Nephron (organoid): Measurements from ENCODE around the gene ZMAT3.

ENCODE experiments used
- H3K27ac Mint-ChIP-seq, 3 experiments: 2 replicates each; pipeline ENCODE4 v1.8.0; 2020; ENCODE audit warnings: mixed read lengths in 3 of 3, mild to moderate bottlenecking in 2 of 3, moderate library complexity in 1 of 3
- H3K27me3 Mint-ChIP-seq: 2 replicates; pipeline ENCODE4 v1.8.0; 2021; ENCODE audit warnings: low read depth, mild to moderate bottlenecking, moderate library complexity, mixed read lengths
- H3K36me3 Mint-ChIP-seq: 2 replicates; pipeline ENCODE4 v1.8.0; 2020; ENCODE audit warnings: low read depth, mixed read lengths
- H3K4me1 Mint-ChIP-seq: 2 replicates; pipeline ENCODE4 v1.8.0; 2020; ENCODE audit warnings: mixed read lengths
- H3K4me3 Mint-ChIP-seq, 3 experiments: 2 replicates each; pipeline ENCODE4 v1.8.0; 2020; ENCODE audit warnings: mild to moderate bottlenecking in 3 of 3, mixed read lengths in 3 of 3, moderate library complexity in 2 of 3
- H3K9me3 Mint-ChIP-seq: 2 replicates; pipeline ENCODE4 v1.8.0; 2020; ENCODE audit warnings: mixed read lengths
- CTCF ChIP-seq, 3 experiments: fragments of 200-600 bp; sonication (generic); IDR thresholded peaks; one replicate each; pipeline ENCODE4 v1.5.0; 2021; ENCODE audit warnings: antibody characterized with exemption in 3 of 3; ENCODE audit not compliant: unreplicated experiment in 3 of 3

Gene ZMAT3

DNA sequence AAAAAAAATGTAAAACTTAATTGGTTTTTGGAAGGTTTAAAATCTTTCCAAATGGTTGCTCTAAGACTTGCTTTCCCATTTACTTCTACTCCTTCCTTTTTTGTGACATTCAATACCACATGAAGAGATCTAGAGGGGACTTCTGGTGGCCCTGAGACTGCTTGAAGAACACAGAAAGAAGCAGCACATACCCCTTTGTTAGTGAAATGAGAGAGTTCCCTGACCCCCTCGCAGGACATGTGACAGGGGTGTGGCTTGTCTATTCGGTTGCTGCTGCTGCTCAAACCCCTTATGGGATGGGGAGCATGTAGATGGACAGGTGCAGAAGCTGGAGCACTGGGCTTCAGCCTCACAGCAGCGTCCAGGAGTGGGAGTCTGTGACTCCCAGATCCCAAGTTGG lies 71.0 kb downstream of the ZMAT3 start:
- H3K36me3 Mint-ChIP-seq, result no peaks in the 10 kb centered on the region
- no peaks in the 10 kb centered on the region for H3K4me1 Mint-ChIP-seq
- TF ChIP-seq CTCF (IDR thresholded peaks at IDR 0.05; ENCODE audit: unreplicated experiment in 3 of 3), result no peak
- peaks cover 6% of the 10 kb centered on the region for H3K27me3 Mint-ChIP-seq
- no peak overlapping the region for H3K27ac Mint-ChIP-seq
- peaks cover 10% of the 10 kb centered on the region for H3K9me3 Mint-ChIP-seq
- H3K4me3 Mint-ChIP-seq, result no peak overlapping the region

GRCh38 chr3:179000144-179000543 lies 71.5 kb downstream of the ZMAT3 start:
- no peaks in the 10 kb centered on the region for H3K36me3 Mint-ChIP-seq
- no peak for TF ChIP-seq CTCF (IDR thresholded peaks at IDR 0.05; ENCODE audit: unreplicated experiment in 3 of 3)
- H3K27me3 Mint-ChIP-seq, result peaks cover 6% of the 10 kb centered on the region
- no peak overlapping the region for H3K27ac Mint-ChIP-seq
- H3K9me3 Mint-ChIP-seq, result peaks cover 10% of the 10 kb centered on the region
- no peaks in the 10 kb centered on the region for H3K4me1 Mint-ChIP-seq
- no peak overlapping the region for H3K4me3 Mint-ChIP-seq

- Mint-ChIP-seq H3K4me1 (peaks cover 10% of the 10 kb centered on the region), H3K4me3 (no peak overlapping the region), H3K9me3 (peaks cover 10% of the 10 kb centered on the region), H3K36me3 (peaks cover under 1% of the 10 kb centered on the region), H3K27me3 (peaks cover under 1% of the 10 kb centered on the region), H3K27ac (no peak overlapping the region)
- TF ChIP-seq CTCF (IDR thresholded peaks at IDR 0.05; ENCODE audit: unreplicated experiment in 3 of 3), result no peak
Measured at GRCh38 chr3:178996399-178996798, 75.2 kb downstream of the ZMAT3 start.

DNA sequence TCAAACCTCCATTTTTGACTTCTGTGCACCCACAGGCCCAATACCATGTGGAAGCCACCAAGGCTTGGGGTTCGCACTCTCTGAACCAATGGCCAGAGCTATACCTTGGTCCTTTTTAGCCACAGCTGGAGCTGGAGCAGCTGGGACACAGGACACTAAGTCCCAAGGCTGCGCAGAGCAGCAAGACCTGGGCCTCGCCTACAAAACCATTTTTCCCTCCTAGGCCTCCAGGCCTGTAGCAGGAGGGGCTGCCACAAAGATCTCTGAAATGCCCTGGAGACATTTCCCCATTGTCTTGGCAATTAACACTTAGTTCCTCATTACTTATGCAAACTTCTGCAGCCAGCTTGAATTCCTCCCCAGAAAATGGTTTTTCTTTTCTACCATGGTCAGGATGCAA lies 81.3 kb downstream of the ZMAT3 start:
- TF ChIP-seq CTCF (IDR thresholded peaks at IDR 0.05; ENCODE audit: unreplicated experiment in 3 of 3), result no peak
- Mint-ChIP-seq H3K4me3 (no peak overlapping the region), H3K9me3 (peaks cover 45% of the 10 kb centered on the region), H3K27me3 (no peaks in the 10 kb centered on the region), H3K4me1 (peaks cover 10% of the 10 kb centered on the region), H3K27ac (no peak overlapping the region), H3K36me3 (peaks cover 18% of the 10 kb centered on the region)

- Mint-ChIP-seq H3K9me3 (peaks cover 49% of the 10 kb centered on the region), H3K4me3 (no peak overlapping the region), H3K27me3 (no peaks in the 10 kb centered on the region), H3K36me3 (peaks cover 18% of the 10 kb centered on the region), H3K27ac (no peak overlapping the region), H3K4me1 (peaks cover 10% of the 10 kb centered on the region)
- TF ChIP-seq CTCF (IDR thresholded peaks at IDR 0.05; ENCODE audit: unreplicated experiment in 3 of 3), result no peak
Measured at GRCh38 chr3:178989821-178990220, 81.8 kb downstream of the ZMAT3 start.

DNA sequence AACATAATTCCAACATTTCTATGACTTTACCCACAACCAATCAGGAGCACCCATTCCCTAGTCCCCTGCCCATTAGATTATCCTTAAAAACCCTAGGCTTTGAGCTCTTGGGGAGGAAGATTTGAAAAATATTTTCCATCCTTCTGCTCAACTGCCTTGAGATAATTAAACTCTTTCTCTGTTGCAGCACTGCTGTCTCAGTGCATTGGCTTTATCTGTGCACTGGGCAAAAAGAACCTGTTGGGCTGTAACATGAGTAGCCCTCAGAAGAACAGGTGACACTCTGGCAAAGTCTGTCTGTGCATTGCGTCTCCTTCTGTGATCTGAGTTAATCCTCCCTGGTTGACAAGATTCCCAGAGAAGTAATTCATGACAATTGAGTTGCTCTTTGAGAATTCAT lies 83.9 kb downstream of the ZMAT3 start:
- Mint-ChIP-seq H3K4me1 (peaks cover 3% of the 10 kb centered on the region), H3K9me3 (peaks cover 55% of the 10 kb centered on the region), H3K4me3 (no peak overlapping the region), H3K27me3 (no peaks in the 10 kb centered on the region), H3K27ac (no peak overlapping the region), H3K36me3 (peaks cover 18% of the 10 kb centered on the region)
- no peak for TF ChIP-seq CTCF (IDR thresholded peaks at IDR 0.05; ENCODE audit: unreplicated experiment in 3 of 3)
